GM10266 (cell line): ENCODE results near the gene VOPP1.

Source experiments
- DNase-seq: peaks from one replicate; pipeline ENCODE4 v3.0.0; 2012; ENCODE audit errors: extremely low spot score
- TF ChIP-seq, protein P1 (sequence below): IDR thresholded peaks from 2 replicates; pipeline ENCODE4 v1.5.1; 2012; ENCODE audit warnings: mild to moderate bottlenecking, low read depth; ENCODE audit not compliant: control insufficient read depth, insufficient read depth; ENCODE audit errors: missing control alignments

The VOPP1 gene

GRCh38 chr7:55486991-55487390 is 85.3 kb downstream of the VOPP1 start:
- TF ChIP-seq, protein P1, sequence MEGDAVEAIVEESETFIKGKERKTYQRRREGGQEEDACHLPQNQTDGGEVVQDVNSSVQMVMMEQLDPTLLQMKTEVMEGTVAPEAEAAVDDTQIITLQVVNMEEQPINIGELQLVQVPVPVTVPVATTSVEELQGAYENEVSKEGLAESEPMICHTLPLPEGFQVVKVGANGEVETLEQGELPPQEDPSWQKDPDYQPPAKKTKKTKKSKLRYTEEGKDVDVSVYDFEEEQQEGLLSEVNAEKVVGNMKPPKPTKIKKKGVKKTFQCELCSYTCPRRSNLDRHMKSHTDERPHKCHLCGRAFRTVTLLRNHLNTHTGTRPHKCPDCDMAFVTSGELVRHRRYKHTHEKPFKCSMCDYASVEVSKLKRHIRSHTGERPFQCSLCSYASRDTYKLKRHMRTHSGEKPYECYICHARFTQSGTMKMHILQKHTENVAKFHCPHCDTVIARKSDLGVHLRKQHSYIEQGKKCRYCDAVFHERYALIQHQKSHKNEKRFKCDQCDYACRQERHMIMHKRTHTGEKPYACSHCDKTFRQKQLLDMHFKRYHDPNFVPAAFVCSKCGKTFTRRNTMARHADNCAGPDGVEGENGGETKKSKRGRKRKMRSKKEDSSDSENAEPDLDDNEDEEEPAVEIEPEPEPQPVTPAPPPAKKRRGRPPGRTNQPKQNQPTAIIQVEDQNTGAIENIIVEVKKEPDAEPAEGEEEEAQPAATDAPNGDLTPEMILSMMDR = no peak
- no peak for DNase-seq

- TF ChIP-seq, protein P1 = no peak
- DNase-seq = no peak
Measured at GRCh38 chr7:55486192-55486590, 86.1 kb downstream of the VOPP1 start.

DNA sequence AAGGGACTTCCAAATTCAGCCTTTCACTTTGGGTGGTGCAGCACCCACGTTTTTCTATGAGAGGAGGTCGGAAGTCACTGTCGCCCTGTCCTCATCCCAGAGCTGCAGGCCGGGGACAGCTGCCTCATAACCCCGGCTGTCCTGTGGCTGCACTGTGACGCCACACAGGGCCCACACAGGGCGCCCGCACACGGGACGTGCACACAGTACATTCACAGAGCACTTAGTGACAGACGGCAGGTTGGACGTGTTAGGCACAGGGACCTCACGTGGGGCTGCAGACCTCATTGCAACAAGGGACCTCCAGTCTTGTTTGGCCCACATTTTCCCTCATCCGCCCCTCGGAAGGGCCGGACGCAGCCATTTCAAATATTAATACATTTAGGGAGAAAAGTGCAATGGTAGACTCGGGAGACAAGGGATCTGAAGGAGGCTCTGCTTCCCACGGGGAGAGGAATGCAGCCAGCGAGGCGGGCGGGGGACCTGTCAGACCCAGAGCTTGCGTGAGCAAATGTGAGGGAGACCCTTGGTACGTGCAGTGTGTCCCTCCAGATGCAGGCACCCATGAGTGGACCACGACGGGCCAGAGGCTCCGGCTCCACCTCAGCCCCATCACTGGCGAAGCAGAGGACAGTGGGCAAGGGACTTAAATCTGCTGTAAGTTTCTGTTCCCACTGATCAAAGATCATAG is 86.7 kb downstream of the VOPP1 start:
- DNase-seq = no peak
- TF ChIP-seq, protein P1 = no peak

DNA sequence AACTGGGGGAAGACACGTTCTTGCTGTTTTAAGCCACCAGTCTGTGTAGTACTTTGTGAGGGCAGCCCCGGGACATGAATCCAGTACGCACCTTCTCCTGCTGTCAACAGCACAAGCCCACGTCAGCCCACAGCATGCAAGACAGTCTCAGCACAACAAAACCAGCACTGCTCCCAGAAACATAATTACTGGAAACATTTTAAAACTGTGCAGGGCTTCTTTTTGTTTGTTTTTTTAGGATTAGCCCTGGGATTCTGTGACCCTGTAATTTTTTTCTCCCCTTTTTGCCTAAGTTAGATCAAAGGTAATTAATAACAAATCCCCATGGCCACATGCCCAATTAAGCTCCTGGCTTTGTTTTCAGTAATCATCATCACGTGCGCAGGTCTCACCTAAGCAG is 87.5 kb downstream of the VOPP1 start:
- no peak for DNase-seq
- TF ChIP-seq, protein P1 = no peak

DNA sequence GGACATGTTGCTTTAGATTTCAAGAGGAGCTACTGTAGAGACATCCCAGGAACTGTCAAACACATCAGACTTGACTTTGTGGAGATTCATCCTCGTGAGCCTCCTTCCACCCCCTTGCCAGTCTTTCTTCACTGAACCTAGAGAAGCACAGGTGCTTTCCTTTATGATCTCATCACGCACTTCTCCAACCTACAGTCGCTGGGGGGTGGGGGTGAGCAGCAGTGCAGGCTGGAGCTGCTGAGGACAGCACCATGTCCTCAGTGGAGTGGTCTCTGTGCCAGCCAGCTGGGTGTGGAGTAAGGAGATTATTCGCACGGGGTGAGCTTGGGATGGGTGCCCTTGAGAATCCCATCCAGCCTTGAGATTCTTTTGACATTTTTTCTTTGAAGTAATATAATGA is 88.1 kb downstream of the VOPP1 start:
- TF ChIP-seq, protein P1 = no peak
- DNase-seq = no peak

GRCh38 chr7:55483046-55483445 is 89.3 kb downstream of the VOPP1 start:
- DNase-seq = no peak
- TF ChIP-seq, protein P1 = no peak

GRCh38 chr7:55481155-55481554 is 91.1 kb downstream of the VOPP1 start:
- TF ChIP-seq, protein P1 = no peak
- DNase-seq = no peak
